Sigmoid colon (tissue), 7 donors: ENCODE data around the gene SPRYD3. TPM values are rescaled to one million over a fixed set of nuclear protein-coding genes. Genes with fewer than 3 reads are reported as not detected.
A peak's percentile ranks its signal among the peaks of the same experiment; 100 is the strongest.

ENCODE experiments used
- DNase-seq: peaks from one replicate; pipeline ENCODE4 v3.0.0-alpha.2; 2019
- H3K27ac ChIP-seq, 4 donors: fragments of 200-600 bp; sonication (generic); one replicate each; pipeline ENCODE4 v1.5.1; 2016 to 2019; ENCODE audit warnings: mild to moderate bottlenecking in 1 of 4
- H3K27me3 ChIP-seq, 3 donors: fragments of 200-600 bp; sonication (generic); one replicate each; pipeline ENCODE4 v1.5.1; 2019; ENCODE audit warnings: mild to moderate bottlenecking in 1 of 3
- H3K36me3 ChIP-seq, 4 donors: fragments of 200-600 bp; sonication (generic); one replicate each; pipeline ENCODE4 v1.5.1; 2016 to 2019
- H3K4me1 ChIP-seq, 4 donors: fragments of 200-600 bp; sonication (generic); one replicate each; pipeline ENCODE4 v1.5.1; 2017 to 2019
- H3K4me3 ChIP-seq, 4 donors: fragments of 200-600 bp; sonication (generic); one replicate each; pipeline ENCODE4 v1.5.1; 2017 to 2019; ENCODE audit warnings: mild to moderate bottlenecking in 2 of 4, moderate library complexity in 1 of 4
- H3K9me3 ChIP-seq, 4 donors: fragments of 200-600 bp in 3 of 4; sonication (generic) in 3 of 4; one replicate each; pipeline versions ENCODE4 v1.5.1 to v1.6.1; 2013 to 2019
- CTCF ChIP-seq, 4 experiments: fragments of 450-650 bp in 3 of 4; fragments of 200-600 bp in 1 of 4; IDR thresholded peaks; one replicate each; pipeline ENCODE4 v1.5.1; 2016 to 2019; ENCODE audit warnings: antibody characterized with exemption in 4 of 4, mild to moderate bottlenecking in 3 of 4, moderate library complexity in 2 of 4
- EP300 ChIP-seq, 4 donors: sonication (generic); formaldehyde crosslinking; IDR thresholded peaks; one replicate each; pipeline ENCODE4 v1.6.1; 2017; ENCODE audit warnings: antibody characterized with exemption in 4 of 4
- POLR2A ChIP-seq, 2 donors: fragments of 450-650 bp; IDR thresholded peaks; one replicate each; pipeline ENCODE4 v1.6.1; 2016; ENCODE audit warnings: antibody characterized with exemption in 2 of 2, mild to moderate bottlenecking in 2 of 2, moderate library complexity in 2 of 2
- POLR2AphosphoS5 ChIP-seq, 4 donors: sonication (generic); formaldehyde crosslinking; IDR thresholded peaks; one replicate each; pipeline ENCODE4 v1.6.1; 2017; ENCODE audit warnings: antibody characterized with exemption in 4 of 4
- WGBS, 2 donors: extraction: QIAGEN DNeasy Blood & Tissue Kit; methylation state at CpG; one replicate each; pipeline ENCODE4 v1.1.7; 2013; 5-methylcytosine and 5-hydroxymethylcytosine counted together
- intact Hi-C: fragments of 100-400 bp; cut with DNase I; formaldehyde crosslinking; loops from one replicate; pipeline ENCODE4 v1.15.1; 2023
- polyA plus RNA-seq, 3 donors: library from polyadenylated mRNA; stranded (reverse); fragments of 200-250 nt; gene quantifications; one replicate each; pipeline ENCODE4 v1.2.3, GENCODE V29; 2013
- total RNA-seq, 4 donors: library from RNA; depleted of rRNA; stranded (reverse); fragments of >200 nt; gene quantifications; one replicate each; pipeline ENCODE4 v1.1.0, GENCODE V29; 2016
- donor health status: healthy with polysubstance abuse.
- donor health status: Bipolar disorder and iron deficiency.
- donor health status: healthy.

The SPRYD3 gene
- total and polyA plus RNA-seq, 7 donors = 20.1 to 41.4 (median 32.9) TPM

DNA sequence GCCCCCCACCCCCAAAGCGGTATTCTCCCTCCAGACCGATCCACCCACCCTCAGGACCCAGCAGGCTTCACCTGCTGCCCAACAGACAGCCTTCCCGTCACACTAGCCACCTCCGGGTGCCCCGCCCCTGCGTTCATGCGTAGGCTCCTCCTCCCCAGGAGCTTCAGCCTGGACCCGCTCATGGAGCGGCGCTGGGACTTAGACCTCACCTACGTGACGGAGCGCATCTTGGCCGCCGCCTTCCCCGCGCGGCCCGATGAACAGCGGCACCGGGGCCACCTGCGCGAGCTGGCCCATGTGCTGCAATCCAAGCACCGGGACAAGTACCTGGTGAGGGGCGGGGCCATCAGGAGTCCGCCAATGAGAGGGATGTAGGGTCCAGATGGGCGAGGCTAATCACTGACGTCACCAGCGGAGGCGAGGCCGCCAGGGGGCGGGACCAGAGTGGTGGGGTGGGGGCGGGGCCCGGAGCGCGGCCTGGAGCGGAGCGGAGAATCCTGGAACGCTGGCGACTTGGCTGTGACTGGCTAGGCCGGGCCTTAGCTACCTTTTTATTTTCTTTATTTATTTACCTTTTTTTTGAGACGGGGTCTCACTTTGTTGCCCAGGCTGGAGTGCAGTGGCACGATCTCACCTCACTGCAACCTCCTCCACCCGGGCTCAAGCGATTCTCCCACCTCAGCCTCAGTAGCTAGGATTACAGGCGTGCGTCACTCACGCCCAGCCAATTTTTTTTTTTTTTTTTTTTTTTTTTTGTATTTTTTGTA, 24.9 kb downstream of the SPRYD3 start:
- peak overlapping the region; percentile 45 to 74 (median 61) for H3K4me3 ChIP-seq
- intact Hi-C loops = loop anchor here (5.0 kb wide), 1 partner anchor 448 kb away; the partner anchor contains the start of gene TARBP2
- peak; percentile 98 for DNase-seq
- H3K4me1 ChIP-seq = peaks cover 0 to 66% (median 60%) of the 10 kb centered on the region in 4 donors
- H3K36me3 ChIP-seq = peaks cover 0 to 50% (median 3%) of the 10 kb centered on the region in 4 donors
- TF ChIP-seq POLR2A (IDR thresholded peaks at IDR 0.05) (peak in 1 of 2 donors; percentile 44), EP300 (IDR thresholded peaks at IDR 0.05) (no peak), CTCF (IDR thresholded peaks at IDR 0.05) (no peak), POLR2AphosphoS5 (IDR thresholded peaks at IDR 0.05) (peak; percentile 80 to 89 (median 84))
- H3K9me3 ChIP-seq = no peaks in the 10 kb centered on the region
- H3K27ac ChIP-seq = peak overlapping the region; percentile 97 to 100 (median 98)
- WGBS, 2 donors = 3 to 5% methylated on average over 48 of the region's 48 CpGs
- H3K27me3 ChIP-seq = no peaks in the 10 kb centered on the region

DNA sequence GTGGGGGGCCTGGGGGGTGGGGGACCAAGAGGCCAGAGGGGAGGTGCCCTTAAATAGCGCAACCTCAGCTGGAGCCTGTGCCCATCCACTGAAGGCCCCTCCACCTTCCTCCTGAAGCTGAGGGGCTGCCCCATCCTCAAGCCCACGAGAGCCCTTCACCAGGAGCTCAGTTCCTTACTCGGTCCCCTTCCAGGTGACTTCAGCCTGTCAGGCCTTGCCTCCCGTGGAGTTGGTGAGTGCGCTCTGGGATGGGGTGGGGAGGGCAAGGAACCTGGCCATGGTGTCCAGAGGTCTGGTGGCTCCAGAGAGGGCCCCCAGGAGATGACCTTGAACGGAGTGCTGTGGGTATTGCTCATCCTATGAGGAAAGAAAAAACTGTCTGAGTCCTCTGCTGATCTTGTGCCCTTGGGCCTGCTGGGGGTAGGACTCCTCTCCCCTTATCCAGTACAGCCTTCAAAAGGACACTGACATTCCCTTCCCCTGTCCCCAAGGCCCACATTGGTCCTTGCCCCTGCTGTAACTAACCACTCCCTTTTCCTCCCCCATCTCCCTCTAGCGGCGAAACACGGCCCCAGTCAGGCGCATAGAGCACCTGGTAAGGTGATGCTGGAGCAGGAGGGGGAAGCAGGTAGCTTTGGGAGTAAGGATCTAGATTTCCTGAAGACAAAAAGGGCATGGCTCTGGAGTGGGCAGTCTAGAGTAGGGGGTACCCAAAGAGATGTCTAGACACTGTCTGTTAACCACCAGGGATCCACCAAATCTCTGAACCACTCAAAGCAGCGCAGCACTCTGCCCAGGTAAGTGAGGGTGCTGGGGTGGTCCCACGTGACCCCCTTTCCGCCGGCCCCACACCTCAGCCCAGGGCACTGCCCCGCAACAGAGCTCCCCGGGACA, 25.7 kb downstream of the SPRYD3 start:
- WGBS, 2 donors = 16 to 32% methylated on average over 16 of the region's 16 CpGs
- no peak for TF ChIP-seq EP300 (IDR thresholded peaks at IDR 0.05)
- TF ChIP-seq CTCF (IDR thresholded peaks at IDR 0.05) = peak; percentile 64 to 83 (median 77)
- TF ChIP-seq POLR2AphosphoS5 (IDR thresholded peaks at IDR 0.05) = peak in 2 of 4 donors; percentile 4 to 24
- TF ChIP-seq POLR2A (IDR thresholded peaks at IDR 0.05) = no peak
- peak; percentile 83 for DNase-seq
- Histone ChIP-seq H3K9me3 (no peaks in the 10 kb centered on the region), H3K4me3 (peak overlapping the region; percentile 45 to 74 (median 61)), H3K4me1 (peaks cover 0 to 71% (median 68%) of the 10 kb centered on the region in 4 donors), H3K27me3 (no peaks in the 10 kb centered on the region), H3K27ac (peak overlapping the region; percentile 97 to 100 (median 98)), H3K36me3 (peaks cover 0 to 43% (median 2%) of the 10 kb centered on the region in 4 donors)
- intact Hi-C loops = loop anchor here (5.0 kb wide), 1 partner anchor 449 kb away; the partner anchor contains the start of gene TARBP2

DNA sequence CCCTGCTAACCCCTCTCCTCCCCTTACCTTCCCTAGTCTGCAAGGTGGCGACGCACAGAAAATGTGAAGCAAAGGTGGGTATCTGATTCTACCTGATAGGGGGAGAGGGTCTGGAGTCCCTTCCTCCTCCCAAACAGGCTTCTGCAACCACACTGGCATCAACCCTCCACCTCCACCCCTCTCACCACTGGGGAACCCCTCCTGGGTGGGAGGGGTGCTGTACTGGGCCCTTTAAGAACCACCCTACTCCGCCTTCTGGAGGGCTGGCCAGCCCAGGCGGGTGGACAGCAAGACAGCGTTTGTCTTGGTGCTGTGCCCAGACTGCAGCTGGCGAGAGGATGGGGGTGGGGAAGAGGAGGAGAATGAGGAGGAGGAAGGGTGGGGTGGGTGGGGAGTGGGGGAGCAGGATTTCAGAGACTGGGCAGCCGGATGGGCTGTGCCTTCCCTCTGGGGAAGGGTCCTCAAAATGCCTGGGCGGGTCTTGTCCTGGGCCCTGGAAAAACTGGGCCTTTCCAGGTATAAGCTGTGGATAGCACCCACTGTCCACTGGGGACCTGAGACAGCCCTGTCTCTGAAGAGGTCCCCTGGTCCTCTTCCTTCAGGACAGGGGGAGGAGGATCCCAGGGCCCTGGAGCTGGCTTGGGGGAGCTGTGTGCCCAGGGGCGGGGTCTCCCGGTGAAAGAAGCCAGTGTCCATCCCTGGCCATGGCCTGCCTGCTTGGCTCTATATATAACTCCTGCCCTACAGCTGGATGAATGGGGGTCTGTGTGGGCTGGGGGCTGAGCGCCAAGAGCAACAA, 26.6 kb downstream of the SPRYD3 start:
- no peaks in the 10 kb centered on the region for H3K9me3 ChIP-seq
- H3K4me3 ChIP-seq = peak overlapping the region; percentile 51 to 74 (median 61)
- intact Hi-C loops = loop anchor here (5.0 kb wide), 1 partner anchor 450 kb away; the partner anchor contains the start of gene TARBP2
- H3K4me1 ChIP-seq = peaks cover 0 to 80% (median 76%) of the 10 kb centered on the region in 4 donors
- WGBS, 2 donors = 30 to 56% methylated on average over 11 of the region's 11 CpGs
- H3K27ac ChIP-seq = peak overlapping the region; percentile 97 to 100 (median 98)
- no peak for TF ChIP-seq POLR2A (IDR thresholded peaks at IDR 0.05)
- peak; percentile 49 to 81 (median 62) for TF ChIP-seq POLR2AphosphoS5 (IDR thresholded peaks at IDR 0.05)
- TF ChIP-seq CTCF (IDR thresholded peaks at IDR 0.05) = peak in 1 of 4 experiments; percentile 12
- no peaks in the 10 kb centered on the region for H3K27me3 ChIP-seq
- H3K36me3 ChIP-seq = peaks cover 0 to 34% (median under 1%) of the 10 kb centered on the region in 4 donors
- DNase-seq = peak; percentile 97

DNA sequence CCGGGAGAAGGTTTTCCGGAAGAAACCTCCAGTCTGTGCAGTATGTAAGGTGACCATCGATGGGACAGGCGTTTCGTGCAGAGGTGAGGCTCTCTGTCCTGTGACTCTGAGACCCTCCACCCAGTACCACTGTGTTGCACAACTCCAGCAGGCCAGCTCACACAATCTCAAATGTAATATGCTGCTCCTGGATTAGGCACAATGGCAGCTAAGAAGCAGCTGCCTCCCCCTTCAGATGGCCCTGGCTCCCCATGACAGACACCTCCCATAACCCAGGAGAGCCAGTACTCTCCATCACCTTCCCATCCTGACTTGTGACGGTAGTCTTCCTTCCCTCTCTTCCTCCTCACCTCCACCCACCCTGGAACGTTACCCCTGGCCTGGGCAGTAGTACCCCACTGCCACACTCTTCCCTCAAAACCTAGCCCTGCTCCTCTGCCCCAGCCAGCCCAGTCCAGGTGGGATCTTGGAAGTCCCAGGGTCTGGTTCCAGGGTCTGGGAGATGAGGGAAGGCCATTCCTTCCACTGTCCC, 27.2 kb downstream of the SPRYD3 start:
- intact Hi-C loops = loop anchor here (5.0 kb wide), 1 partner anchor 450 kb away; the partner anchor contains the start of gene TARBP2
- Histone ChIP-seq H3K36me3 (peaks cover 0 to 28% (median 0%) of the 10 kb centered on the region in 4 donors), H3K4me1 (peaks cover 0 to 82% (median 77%) of the 10 kb centered on the region in 4 donors), H3K9me3 (no peaks in the 10 kb centered on the region), H3K27ac (peak overlapping the region; percentile 97 to 100 (median 98)), H3K27me3 (no peaks in the 10 kb centered on the region), H3K4me3 (peak overlapping the region; percentile 51 to 74 (median 61))
- DNase-seq = peak; percentile 72
- 53 to 73% methylated on average over 7 of the region's 7 CpGs for WGBS, 2 donors
- no peak for TF ChIP-seq POLR2A (IDR thresholded peaks at IDR 0.05)
- TF ChIP-seq POLR2AphosphoS5 (IDR thresholded peaks at IDR 0.05) = no peak
- no peak for TF ChIP-seq CTCF (IDR thresholded peaks at IDR 0.05)
- no peak for TF ChIP-seq EP300 (IDR thresholded peaks at IDR 0.05)
